Ramos (cell line): ENCODE measurements around the gene KREMEN1.

Experiments used
- in situ Hi-C: fragments of 300-500 bp; cut with MboI; formaldehyde crosslinking; loops from one replicate; pipeline ENCODE4 v1.14.3; 2022; ENCODE audit warnings: low sequenced_read_pairs; ENCODE audit not compliant: unreplicated experiment

Gene KREMEN1

GRCh38 chr22:29145321-29146072, 72.7 kb downstream of the KREMEN1 start:
- in situ Hi-C loops, result no loop called here

- in situ Hi-C loops, result no loop called here
Observed at GRCh38 chr22:29146091-29146560, 73.3 kb downstream of the KREMEN1 start.

- in situ Hi-C loops, result no loop called here
Observed at GRCh38 chr22:29146771-29147170, 73.9 kb downstream of the KREMEN1 start.

- in situ Hi-C loops, result no loop called here
Observed at GRCh38 chr22:29147331-29147899, 74.6 kb downstream of the KREMEN1 start.

GRCh38 chr22:29148036-29148435, 75.2 kb downstream of the KREMEN1 start:
- in situ Hi-C loops, result no loop called here

GRCh38 chr22:29148826-29149225, 76.0 kb downstream of the KREMEN1 start:
- in situ Hi-C loops, result no loop called here

GRCh38 chr22:29149841-29150555, 77.2 kb downstream of the KREMEN1 start:
- in situ Hi-C loops, result no loop called here

GRCh38 chr22:29150701-29151100, 77.9 kb downstream of the KREMEN1 start:
- in situ Hi-C loops, result no loop called here

GRCh38 chr22:29151316-29151715, 78.5 kb downstream of the KREMEN1 start:
- in situ Hi-C loops, result no loop called here

GRCh38 chr22:29152045-29152953, 79.5 kb downstream of the KREMEN1 start:
- in situ Hi-C loops, result no loop called here

- in situ Hi-C loops, result no loop called here
Observed at GRCh38 chr22:29152954-29153719, 80.3 kb downstream of the KREMEN1 start.

- in situ Hi-C loops, result no loop called here
Observed at GRCh38 chr22:29154364-29155048, 81.7 kb downstream of the KREMEN1 start.

- in situ Hi-C loops, result no loop called here
Observed at GRCh38 chr22:29155966-29156365, 83.1 kb downstream of the KREMEN1 start.

- in situ Hi-C loops, result no loop called here
Observed at GRCh38 chr22:29156507-29156906, 83.7 kb downstream of the KREMEN1 start.

GRCh38 chr22:29157759-29158535, 85.1 kb downstream of the KREMEN1 start:
- in situ Hi-C loops, result no loop called here

GRCh38 chr22:29158546-29158945, 85.7 kb downstream of the KREMEN1 start:
- in situ Hi-C loops, result no loop called here

- in situ Hi-C loops, result no loop called here
Observed at GRCh38 chr22:29163808-29164207, 91.0 kb downstream of the KREMEN1 start.
